OCI-LY7 (cell line): ENCODE data around the gene UNC5B. TPM values are rescaled to one million over a fixed set of nuclear protein-coding genes. Genes with fewer than 3 reads are reported as not detected.

Experiments
- BruUV-seq: library from RNA; stranded (reverse); fragments of 400-500 nt; replicated peaks from 2 replicates; lab custom pipeline; 2021; lab: Mats Ljungman, UMichigan
- CTCF ChIA-PET: fragments of 300-600 bp; sonication (Branson Sonifier 250); formaldehyde crosslinking; loops from one replicate; lab custom pipeline; 2022; ENCODE audit warnings: antibody characterized with exemption; ENCODE audit not compliant: unreplicated experiment; lab: Charles Lee
- POLR2A ChIA-PET: fragments of 300-600 bp; sonication (Branson Sonifier 250); formaldehyde crosslinking; loops from one replicate; lab custom pipeline; 2022; ENCODE audit warnings: antibody characterized with exemption; lab: Charles Lee
- DNase-seq: peaks from one replicate; pipeline ENCODE4 v3.0.0-alpha.2; 2015; ENCODE audit warnings: low spot score
- H2AFZ ChIP-seq: fragments of 200-600 bp; sonication (generic), shearing (Covaris generic); 2 replicates; pipeline ENCODE4 v1.6.1; 2014; ENCODE audit warnings: mild to moderate bottlenecking, antibody characterized with exemption, low read length, moderate library complexity
- H3K27ac ChIP-seq: fragments of 200-600 bp; sonication (generic); 2 replicates; pipeline ENCODE4 v1.5.1; 2014; ENCODE audit warnings: mixed run types, low read depth, mild to moderate bottlenecking, moderate library complexity, low read length, inconsistent platforms; ENCODE audit not compliant: poor library complexity, severe bottlenecking
- H3K36me3 ChIP-seq: fragments of 200-600 bp; sonication (generic); 2 replicates; pipeline ENCODE4 v1.6.1; 2014; ENCODE audit warnings: mild to moderate bottlenecking, antibody characterized with exemption, low read length, moderate library complexity, mixed read lengths; ENCODE audit not compliant: insufficient read depth
- H3K4me1 ChIP-seq: fragments of 200-600 bp; sonication (generic); 2 replicates; pipeline ENCODE4 v1.5.1; 2014; ENCODE audit warnings: mild to moderate bottlenecking, low read length; ENCODE audit not compliant: insufficient read depth, poor library complexity, severe bottlenecking
- H3K4me2 ChIP-seq: fragments of 200-600 bp; sonication (generic); 2 replicates; pipeline ENCODE4 v1.6.1; 2014; ENCODE audit warnings: mild to moderate bottlenecking, low read length
- H3K4me3 ChIP-seq: fragments of 200-600 bp; sonication (generic); 2 replicates; pipeline ENCODE4 v1.5.1; 2014; ENCODE audit warnings: mild to moderate bottlenecking, low read depth, low read length; ENCODE audit not compliant: poor library complexity, severe bottlenecking
- H3K79me2 ChIP-seq: fragments of 200-600 bp; sonication (generic); 2 replicates; pipeline ENCODE4 v1.6.1; 2016; ENCODE audit warnings: low read depth, mild to moderate bottlenecking, low read length, moderate library complexity, mixed read lengths; ENCODE audit not compliant: insufficient read depth
- H3K9me2 ChIP-seq: fragments of 200-600 bp; sonication (generic); 2 replicates; pipeline ENCODE4 v1.6.1; 2016; ENCODE audit warnings: mild to moderate bottlenecking, low read length, mixed read lengths; ENCODE audit not compliant: insufficient read depth
- H3K9me3 ChIP-seq: fragments of 200-600 bp; sonication (generic); 2 replicates; pipeline ENCODE4 v1.6.1; 2014; ENCODE audit warnings: mild to moderate bottlenecking, mixed run types, low read length, mixed read lengths
- H4K20me1 ChIP-seq: fragments of 200-600 bp; sonication (generic); 2 replicates; pipeline ENCODE4 v1.6.1; 2014; ENCODE audit warnings: mild to moderate bottlenecking, antibody characterized with exemption, low read length, moderate library complexity, mixed read lengths; ENCODE audit not compliant: insufficient read depth
- EZH2phosphoT487 ChIP-seq: fragments of 200-600 bp; sonication (generic); IDR thresholded peaks from 2 replicates; pipeline ENCODE4 v1.6.1; 2018; ENCODE audit warnings: low read depth, borderline replicate concordance, mild to moderate bottlenecking, mixed run types, antibody characterized with exemption, low read length, moderate library complexity, mixed read lengths
- intact Hi-C: fragments of 100-400 bp; cut with micrococcal nuclease; formaldehyde crosslinking; loops from one replicate; pipeline ENCODE4 v1.10.0; 2022; ENCODE audit not compliant: unreplicated experiment
- total RNA-seq, 2 experiments: library from RNA; depleted of rRNA in 1 of 2; stranded (reverse); fragments of >200 nt in 1 of 2; shearing (Covaris generic) in 1 of 2; gene quantifications; 2 replicates each; pipeline ENCODE4 v1.2.3, GENCODE V29; 2014 to 2022
- TF ChIP-seq, protein P1 (sequence below): fragments of 200-600 bp; sonication (generic); conservative IDR thresholded peaks from 2 replicates; pipeline ENCODE4 v1.5.1; 2014; ENCODE audit warnings: mild to moderate bottlenecking, antibody characterized with exemption, low read length, moderate library complexity, mixed read lengths

The UNC5B gene
- total RNA-seq, 2 experiments from 2014 or later, result not detected

DNA sequence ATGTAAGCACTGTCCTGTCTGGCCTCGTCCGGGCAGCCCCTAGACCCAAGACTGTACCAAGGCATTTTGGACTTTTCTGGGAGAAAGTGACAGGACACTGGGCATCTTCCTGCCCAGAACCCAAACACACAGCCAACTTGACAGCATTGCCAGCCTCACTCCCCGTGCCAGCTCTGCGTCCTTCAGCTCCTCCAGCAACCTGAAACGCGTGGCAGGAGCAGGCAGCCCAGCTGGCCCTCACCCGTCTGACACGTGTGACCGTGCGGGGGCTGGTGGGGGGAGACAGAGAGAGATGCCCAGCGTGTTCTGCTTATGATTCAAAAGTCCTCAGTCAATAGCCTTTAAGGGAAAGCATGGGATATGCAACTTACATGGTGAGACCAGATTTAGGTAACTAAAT, 56.4 kb downstream of the UNC5B start:
- H3K4me1 ChIP-seq, result no peaks in the 10 kb centered on the region
- no peak for DNase-seq
- H3K4me3 ChIP-seq, result no peak overlapping the region
- no peaks in the 10 kb centered on the region for H3K9me2 ChIP-seq
- no peaks in the 10 kb centered on the region for H4K20me1 ChIP-seq
- no TSS peak for BruUV-seq
- H3K27ac ChIP-seq, result no peak overlapping the region
- ChIA-PET CTCF (no interaction called here), POLR2A (no interaction called here)
- no peak overlapping the region for H2AFZ ChIP-seq
- TF ChIP-seq EZH2phosphoT487, result no peak
- TF ChIP-seq, protein P1, sequence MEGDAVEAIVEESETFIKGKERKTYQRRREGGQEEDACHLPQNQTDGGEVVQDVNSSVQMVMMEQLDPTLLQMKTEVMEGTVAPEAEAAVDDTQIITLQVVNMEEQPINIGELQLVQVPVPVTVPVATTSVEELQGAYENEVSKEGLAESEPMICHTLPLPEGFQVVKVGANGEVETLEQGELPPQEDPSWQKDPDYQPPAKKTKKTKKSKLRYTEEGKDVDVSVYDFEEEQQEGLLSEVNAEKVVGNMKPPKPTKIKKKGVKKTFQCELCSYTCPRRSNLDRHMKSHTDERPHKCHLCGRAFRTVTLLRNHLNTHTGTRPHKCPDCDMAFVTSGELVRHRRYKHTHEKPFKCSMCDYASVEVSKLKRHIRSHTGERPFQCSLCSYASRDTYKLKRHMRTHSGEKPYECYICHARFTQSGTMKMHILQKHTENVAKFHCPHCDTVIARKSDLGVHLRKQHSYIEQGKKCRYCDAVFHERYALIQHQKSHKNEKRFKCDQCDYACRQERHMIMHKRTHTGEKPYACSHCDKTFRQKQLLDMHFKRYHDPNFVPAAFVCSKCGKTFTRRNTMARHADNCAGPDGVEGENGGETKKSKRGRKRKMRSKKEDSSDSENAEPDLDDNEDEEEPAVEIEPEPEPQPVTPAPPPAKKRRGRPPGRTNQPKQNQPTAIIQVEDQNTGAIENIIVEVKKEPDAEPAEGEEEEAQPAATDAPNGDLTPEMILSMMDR, result no peak
- intact Hi-C loops, result no loop called here
- H3K4me2 ChIP-seq, result no peak overlapping the region
- no peaks in the 10 kb centered on the region for H3K79me2 ChIP-seq
- H3K36me3 ChIP-seq, result no peaks in the 10 kb centered on the region
- H3K9me3 ChIP-seq, result no peaks in the 10 kb centered on the region

DNA sequence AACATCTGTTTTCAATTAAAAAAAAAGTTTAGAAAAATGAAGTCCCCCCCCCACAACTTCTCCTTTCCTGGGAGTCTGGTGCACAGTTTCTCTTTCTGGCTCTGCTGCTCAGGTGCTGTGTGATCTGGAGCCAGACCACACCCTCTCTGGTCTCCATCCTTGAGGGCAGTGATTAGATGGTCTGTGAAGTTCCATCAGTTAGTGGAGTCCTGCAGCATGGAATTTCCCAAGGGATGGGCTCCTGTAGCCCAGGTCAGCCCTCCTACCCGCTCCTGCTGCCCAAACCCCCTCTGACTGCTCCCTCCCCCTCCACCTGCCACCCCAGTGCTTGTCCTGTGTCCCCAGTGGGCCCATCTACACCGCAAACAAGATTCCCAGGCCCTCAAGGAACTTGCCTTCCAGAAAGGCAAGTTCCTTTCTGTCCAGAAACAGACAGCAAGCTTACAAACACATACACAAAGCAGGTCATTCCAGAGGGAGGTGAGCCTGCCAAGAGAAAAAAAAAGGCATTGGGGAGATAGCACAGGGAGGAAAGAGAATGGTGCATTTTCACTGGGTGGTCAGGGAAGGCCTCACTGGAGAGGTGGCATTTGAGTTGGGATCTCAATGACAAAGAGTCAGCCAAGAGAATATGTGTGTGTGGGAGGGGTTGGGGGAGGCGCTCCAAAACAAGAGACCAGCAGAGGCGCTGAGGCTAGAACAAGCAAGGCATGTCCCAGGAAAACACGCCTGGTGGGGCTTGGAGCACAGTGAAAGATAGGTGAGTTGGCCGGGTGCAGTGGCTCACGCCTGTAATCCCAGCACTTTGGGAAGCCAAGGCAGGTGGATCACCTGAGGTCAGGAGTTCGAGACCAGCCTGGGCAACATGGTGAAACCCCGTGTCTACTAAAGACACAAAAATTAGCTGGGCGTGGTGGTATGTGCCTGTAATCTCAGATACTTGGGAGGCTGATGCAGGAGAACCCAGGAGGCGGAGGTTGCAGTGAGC, 57.2 kb downstream of the UNC5B start:
- Histone ChIP-seq H3K79me2 (no peaks in the 10 kb centered on the region), H3K4me3 (no peak overlapping the region), H3K4me1 (no peaks in the 10 kb centered on the region), H3K4me2 (no peak overlapping the region), H3K9me2 (no peaks in the 10 kb centered on the region), H3K36me3 (no peaks in the 10 kb centered on the region), H4K20me1 (no peaks in the 10 kb centered on the region), H2AFZ (no peak overlapping the region), H3K9me3 (no peaks in the 10 kb centered on the region), H3K27ac (no peak overlapping the region)
- no TSS peak for BruUV-seq
- no peak for DNase-seq
- ChIA-PET POLR2A (interaction anchor here (0.7 kb wide), 1 partner anchor 376 kb away, joined by 3 read pairs; no protein-coding TSS in a partner anchor), CTCF (no interaction called here)
- TF ChIP-seq, protein P1, result no peak
- no peak for TF ChIP-seq EZH2phosphoT487
- intact Hi-C loops, result no loop called here
